ENCODE results near the gene PRPF40A. TPM values are rescaled to one million over a fixed set of nuclear protein-coding genes. Genes with fewer than 3 reads are reported as not detected.

PRPF40A gene
- total and polyA plus RNA-seq, 10 of the 15 experiments (the other 5 are each of a cell fraction or from before 2014, with no cell fraction given), result 97.8 to 197 (median 144) TPM

GRCh38 chr2:152717228-152718075 is at the start of gene PRPF40A (continued):
- TF ChIP-seq, protein P1, sequence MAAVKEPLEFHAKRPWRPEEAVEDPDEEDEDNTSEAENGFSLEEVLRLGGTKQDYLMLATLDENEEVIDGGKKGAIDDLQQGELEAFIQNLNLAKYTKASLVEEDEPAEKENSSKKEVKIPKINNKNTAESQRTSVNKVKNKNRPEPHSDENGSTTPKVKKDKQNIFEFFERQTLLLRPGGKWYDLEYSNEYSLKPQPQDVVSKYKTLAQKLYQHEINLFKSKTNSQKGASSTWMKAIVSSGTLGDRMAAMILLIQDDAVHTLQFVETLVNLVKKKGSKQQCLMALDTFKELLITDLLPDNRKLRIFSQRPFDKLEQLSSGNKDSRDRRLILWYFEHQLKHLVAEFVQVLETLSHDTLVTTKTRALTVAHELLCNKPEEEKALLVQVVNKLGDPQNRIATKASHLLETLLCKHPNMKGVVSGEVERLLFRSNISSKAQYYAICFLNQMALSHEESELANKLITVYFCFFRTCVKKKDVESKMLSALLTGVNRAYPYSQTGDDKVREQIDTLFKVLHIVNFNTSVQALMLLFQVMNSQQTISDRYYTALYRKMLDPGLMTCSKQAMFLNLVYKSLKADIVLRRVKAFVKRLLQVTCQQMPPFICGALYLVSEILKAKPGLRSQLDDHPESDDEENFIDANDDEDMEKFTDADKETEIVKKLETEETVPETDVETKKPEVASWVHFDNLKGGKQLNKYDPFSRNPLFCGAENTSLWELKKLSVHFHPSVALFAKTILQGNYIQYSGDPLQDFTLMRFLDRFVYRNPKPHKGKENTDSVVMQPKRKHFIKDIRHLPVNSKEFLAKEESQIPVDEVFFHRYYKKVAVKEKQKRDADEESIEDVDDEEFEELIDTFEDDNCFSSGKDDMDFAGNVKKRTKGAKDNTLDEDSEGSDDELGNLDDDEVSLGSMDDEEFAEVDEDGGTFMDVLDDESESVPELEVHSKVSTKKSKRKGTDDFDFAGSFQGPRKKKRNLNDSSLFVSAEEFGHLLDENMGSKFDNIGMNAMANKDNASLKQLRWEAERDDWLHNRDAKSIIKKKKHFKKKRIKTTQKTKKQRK (IDR thresholded peaks at IDR 0.05; ENCODE audit: low read depth, low read length), result 0 out of 2 replicates have a peak, but pooled peaks have one; percentile 33
- peak; percentile 76 for TF ChIP-seq POLR2AphosphoS5 (IDR thresholded peaks at IDR 0.05; ENCODE audit: low read length)
- TF ChIP-seq, protein P2, sequence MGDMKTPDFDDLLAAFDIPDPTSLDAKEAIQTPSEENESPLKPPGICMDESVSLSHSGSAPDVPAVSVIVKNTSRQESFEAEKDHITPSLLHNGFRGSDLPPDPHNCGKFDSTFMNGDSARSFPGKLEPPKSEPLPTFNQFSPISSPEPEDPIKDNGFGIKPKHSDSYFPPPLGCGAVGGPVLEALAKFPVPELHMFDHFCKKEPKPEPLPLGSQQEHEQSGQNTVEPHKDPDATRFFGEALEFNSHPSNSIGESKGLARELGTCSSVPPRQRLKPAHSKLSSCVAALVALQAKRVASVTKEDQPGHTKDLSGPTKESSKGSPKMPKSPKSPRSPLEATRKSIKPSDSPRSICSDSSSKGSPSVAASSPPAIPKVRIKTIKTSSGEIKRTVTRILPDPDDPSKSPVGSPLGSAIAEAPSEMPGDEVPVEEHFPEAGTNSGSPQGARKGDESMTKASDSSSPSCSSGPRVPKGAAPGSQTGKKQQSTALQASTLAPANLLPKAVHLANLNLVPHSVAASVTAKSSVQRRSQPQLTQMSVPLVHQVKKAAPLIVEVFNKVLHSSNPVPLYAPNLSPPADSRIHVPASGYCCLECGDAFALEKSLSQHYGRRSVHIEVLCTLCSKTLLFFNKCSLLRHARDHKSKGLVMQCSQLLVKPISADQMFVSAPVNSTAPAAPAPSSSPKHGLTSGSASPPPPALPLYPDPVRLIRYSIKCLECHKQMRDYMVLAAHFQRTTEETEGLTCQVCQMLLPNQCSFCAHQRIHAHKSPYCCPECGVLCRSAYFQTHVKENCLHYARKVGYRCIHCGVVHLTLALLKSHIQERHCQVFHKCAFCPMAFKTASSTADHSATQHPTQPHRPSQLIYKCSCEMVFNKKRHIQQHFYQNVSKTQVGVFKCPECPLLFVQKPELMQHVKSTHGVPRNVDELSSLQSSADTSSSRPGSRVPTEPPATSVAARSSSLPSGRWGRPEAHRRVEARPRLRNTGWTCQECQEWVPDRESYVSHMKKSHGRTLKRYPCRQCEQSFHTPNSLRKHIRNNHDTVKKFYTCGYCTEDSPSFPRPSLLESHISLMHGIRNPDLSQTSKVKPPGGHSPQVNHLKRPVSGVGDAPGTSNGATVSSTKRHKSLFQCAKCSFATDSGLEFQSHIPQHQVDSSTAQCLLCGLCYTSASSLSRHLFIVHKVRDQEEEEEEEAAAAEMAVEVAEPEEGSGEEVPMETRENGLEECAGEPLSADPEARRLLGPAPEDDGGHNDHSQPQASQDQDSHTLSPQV (IDR thresholded peaks at IDR 0.05), result no peak
- no peak for TF ChIP-seq YBX1 (IDR thresholded peaks at IDR 0.05)
- TF ChIP-seq E2F4 (IDR thresholded peaks at IDR 0.05; ENCODE audit: low read depth, low read length), result 0 out of 2 replicates have a peak, but pooled peaks have one; percentile 17
- peak; percentile 60; the same call in 1 of the 2 replicates for TF ChIP-seq ZBTB40 (IDR thresholded peaks at IDR 0.05; ENCODE audit: borderline replicate concordance)
- 0 out of 2 replicates have a peak, but pooled peaks have one; percentile 44 for TF ChIP-seq SIN3A (IDR thresholded peaks at IDR 0.05; ENCODE audit: low read depth, low read length)
- no peak for TF ChIP-seq ESRRA (IDR thresholded peaks at IDR 0.05; ENCODE audit: low read length)
- TF ChIP-seq TBL1XR1 (IDR thresholded peaks at IDR 0.05; ENCODE audit: low read depth, low read length), result peak; percentile 90
- TF ChIP-seq ASH2L (IDR thresholded peaks at IDR 0.05; ENCODE audit: borderline replicate concordance, low read depth), result no peak
- no peak for TF ChIP-seq PRDM15 (CRISPR knock-in tag; IDR thresholded peaks at IDR 0.05)

All from GM12878 (cell line).